NCI-H748 (cell line): ENCODE measurements around the gene CST7.

ENCODE experiments used
- DNase-seq: peaks from one replicate; lab custom pipeline; 2025; ENCODE audit not compliant: unreplicated experiment; lab: John Stamatoyannopoulos, UW

The CST7 gene

DNA sequence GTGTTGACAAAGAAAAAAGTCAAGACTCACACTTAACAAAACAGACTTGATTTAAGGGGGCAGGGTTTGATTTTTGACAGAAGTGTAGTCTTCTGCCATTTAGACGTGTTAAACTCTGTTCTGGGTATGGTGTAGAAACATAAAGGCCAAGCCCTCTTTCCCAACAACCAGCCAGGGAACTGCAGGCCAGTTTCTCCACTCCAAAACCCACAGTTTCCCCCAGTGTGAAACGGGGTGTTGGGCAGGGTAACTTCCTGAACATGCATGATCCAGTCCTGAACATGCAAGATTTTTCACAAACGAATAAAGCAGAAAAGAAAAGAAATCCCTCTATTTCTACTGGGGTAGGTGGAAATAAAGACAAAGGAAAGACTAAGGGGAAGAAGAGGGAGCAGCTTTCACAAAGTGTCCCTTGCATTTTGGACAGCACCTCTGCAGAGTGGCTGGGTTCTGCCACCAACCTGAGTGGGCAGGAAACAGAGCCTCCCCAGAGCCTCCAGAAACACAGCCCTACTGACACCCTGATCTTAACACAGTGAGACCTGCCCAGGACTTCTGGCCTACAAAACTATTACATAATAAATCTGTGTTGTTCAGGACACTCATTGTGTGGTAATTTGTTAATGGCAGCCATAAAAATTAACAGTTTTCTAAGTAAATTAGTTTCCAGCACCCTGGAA is 36.0 kb downstream of the CST7 start:
- no peak for DNase-seq

DNA sequence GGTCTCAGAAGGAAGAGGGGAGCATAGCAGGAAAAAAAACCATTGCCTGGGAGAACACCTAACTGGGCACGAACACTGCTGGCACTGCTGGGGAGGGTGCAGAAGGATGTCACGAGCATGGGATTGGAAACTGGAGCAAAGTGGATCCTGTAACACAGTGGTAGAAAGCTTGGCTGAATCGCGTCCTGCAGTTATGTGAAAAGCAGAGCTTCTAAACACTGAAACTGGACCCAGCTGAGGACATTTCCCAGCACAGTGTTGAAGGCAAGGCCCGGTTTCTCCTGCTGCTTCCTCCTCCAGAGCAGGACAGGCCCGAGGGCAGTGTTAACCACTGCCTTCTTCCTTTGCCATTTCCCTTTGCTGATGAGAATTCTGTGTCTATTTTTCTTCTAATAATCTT is 36.7 kb downstream of the CST7 start:
- no peak for DNase-seq

DNA sequence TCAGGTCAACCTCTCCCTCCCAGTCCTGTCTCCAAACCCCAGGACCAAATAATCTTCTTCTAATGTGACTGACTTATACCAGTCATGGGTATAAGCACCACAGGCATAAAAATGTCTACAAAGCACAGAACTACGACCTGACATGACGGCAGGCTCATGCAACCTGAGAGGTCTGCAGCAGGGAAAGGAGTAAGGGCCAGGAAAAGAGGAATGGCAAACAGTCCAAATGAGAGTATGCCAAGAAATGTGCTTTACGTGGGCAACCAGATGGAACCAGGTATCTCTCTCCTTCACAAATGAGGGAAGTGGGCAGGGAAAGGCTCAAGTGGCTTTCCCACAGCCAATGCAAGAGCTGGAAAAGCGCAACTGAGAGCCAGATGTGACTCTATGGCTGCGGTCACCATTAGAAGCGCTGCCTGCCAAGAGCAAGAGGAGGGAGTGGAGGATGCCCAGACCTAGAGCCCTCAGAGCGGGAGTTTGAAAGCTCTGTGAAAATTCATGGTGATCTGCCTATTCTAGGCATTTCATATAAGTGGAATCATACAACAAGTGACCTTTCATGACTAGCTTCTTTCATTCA is 37.5 kb downstream of the CST7 start:
- DNase-seq = no peak

DNA sequence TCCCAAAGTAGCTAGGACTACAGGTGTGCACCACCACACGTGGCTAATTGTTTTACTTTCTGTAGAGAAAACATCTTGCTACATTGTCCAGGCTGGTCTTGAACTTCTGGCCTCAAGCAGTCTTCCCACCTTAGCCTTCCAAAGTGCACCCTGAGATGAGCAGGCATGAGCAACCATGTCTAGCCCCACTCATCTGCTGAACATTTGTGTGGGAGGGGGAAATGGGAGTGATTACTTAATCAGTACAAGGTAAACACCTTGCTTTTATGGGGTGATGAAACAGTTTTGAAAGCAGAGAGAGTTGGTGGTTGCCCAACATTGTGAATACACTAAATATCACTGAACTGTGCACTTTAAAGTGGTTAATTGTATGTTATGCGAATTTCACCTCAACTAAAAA is 38.2 kb downstream of the CST7 start:
- DNase-seq = no peak

DNA sequence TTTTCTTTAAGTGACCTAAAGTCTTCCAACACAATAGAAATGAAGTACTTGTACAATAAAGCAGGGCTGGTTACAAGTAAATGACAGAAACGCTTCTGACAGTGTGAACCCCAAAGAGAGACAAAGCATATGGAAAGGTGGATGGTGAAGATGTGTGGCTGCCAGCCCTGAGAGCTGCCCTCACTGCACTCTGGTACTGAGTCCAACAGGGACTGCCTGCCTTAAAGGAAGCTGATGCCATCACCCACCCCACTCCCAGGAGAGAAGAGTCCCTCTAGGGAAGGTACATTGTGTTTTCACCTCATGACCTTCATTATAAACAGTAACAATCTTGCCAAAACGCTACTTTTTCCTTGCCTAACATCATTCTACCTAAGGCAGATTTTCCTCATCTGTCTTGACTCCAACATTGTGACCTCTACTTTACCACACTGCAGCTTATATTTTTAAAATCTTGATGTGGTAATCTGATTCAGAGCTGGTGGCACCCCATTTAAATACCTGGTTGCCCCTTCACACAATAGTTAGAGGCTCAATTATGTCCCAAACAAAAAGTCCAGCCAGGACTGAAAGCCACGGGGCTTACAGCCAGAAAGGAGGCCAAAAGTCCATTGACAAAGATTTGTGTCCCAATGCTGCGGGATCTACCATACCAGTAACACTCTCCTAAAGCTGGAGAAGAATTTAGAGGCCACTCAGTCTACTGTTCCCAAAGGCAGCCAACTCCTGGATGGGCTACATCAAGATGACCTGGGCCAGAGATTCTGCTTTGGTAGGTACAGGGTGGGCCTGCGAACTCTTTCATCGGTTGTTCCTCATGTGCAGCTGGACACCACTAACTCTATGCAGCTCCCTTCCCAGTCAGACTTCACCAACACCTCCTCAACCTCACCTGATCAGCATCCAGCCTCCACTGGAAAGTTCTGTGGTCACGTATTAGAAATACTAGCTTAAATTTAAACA is 39.1 kb downstream of the CST7 start:
- DNase-seq = no peak

DNA sequence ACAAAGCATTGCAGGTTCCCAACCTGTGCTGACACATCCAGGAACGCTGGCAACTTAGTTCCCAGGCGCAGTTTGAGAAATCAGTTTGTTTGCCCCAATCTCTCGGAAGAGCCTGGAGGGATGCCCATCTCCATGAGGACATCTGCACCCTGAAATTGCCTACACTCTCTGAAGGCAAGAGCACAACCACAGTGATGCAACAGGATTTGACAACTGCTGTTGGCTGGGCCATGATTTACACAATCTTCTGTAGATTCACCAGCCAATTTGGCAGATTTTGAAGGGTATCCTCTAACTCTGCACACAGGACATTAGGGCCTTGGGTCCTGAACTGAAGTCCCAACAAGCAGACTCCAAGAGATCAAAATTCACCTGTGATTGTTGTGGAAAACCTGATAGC is 40.1 kb downstream of the CST7 start:
- DNase-seq = no peak

DNA sequence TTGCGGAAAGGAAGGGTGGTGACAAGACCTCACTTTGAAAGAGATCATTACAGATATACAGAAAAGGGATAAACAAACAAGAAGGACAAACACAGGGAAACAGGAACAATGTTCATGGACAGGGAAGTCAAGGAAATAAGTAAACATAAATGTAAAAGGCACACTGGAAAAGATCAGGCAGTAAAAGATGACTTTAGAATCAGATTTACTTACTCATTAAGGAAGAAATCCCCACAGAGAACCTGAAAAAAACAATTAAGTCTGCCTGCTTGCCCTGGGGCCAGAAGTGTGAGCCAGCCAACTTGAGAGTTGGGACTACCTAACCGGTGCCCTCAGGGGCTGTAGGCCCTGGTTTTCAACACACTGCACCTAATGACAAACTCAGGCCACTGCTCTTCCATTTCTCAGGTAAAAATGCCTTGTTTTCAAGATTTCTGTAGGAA is 41.8 kb downstream of the CST7 start:
- no peak for DNase-seq

DNA sequence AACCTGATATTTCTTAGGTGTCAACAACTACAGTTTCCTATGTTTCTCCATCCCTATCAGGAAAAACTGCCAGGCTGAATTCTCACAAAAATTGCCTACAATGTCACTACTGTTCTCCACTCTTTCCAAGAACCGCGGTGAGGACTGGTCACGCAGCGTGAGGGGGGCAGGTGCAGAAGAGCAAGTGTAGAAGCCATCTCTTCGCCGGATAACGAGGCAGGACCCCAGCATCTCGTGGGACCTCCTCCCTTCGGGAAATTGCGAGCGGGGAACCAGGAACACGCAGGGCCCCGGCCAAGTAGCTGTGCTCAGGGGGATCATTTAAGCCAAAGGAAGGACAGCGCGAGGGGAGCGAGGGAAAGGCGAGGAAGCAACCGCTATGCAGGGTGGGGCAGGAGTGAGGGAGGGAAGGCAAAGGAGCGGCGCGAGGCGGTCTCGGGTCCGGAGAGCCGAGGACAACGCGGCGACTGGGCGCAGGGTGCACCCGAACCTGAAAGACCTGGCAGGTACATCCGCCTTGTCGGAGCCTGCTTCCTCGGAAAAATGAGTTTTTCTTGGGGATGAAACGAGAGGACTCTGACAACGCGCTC is 42.9 kb downstream of the CST7 start:
- DNase-seq = peak; percentile 69

DNA sequence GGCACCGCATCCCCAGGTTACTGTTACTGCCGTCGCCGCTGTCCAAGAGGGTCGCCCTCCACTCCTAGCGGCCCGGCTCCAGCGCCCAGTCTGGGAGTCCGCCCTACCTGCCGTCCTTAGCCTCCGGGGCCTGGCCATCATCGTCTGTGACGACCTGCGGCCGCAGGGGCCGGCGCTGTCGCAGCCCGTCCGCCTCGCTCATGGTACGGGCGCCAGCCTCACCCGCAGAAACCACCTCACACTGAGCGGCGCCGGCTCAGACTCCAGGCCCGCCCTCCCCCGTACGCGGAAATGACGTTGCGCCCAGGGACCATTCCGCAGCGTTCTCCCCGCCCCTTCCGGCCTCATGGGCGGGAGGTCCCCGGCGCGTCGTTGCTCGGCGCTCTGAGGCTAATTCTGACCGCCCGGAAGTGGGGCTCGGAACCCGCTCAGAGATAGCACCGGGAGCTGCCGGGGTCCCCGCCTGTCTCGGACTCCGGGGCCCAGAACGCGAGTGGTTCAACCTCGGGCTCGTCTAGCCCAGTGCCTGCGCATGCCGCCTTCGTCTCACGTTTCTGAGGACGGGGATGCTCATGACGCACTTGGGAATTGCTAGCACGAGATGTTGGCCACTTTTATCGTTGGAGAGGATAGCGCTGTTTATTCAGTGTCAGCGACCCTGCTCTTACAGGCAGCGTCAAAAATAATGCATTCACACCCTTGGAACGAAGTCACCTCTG is 43.6 kb downstream of the CST7 start, which contains the start of gene APMAP:
TSS of gene APMAP (minus strand) at position 265 of the 719 bp plus-strand sequence. CDS start at position 202, 63 bp downstream.
- peak; percentile 98 for DNase-seq

DNA sequence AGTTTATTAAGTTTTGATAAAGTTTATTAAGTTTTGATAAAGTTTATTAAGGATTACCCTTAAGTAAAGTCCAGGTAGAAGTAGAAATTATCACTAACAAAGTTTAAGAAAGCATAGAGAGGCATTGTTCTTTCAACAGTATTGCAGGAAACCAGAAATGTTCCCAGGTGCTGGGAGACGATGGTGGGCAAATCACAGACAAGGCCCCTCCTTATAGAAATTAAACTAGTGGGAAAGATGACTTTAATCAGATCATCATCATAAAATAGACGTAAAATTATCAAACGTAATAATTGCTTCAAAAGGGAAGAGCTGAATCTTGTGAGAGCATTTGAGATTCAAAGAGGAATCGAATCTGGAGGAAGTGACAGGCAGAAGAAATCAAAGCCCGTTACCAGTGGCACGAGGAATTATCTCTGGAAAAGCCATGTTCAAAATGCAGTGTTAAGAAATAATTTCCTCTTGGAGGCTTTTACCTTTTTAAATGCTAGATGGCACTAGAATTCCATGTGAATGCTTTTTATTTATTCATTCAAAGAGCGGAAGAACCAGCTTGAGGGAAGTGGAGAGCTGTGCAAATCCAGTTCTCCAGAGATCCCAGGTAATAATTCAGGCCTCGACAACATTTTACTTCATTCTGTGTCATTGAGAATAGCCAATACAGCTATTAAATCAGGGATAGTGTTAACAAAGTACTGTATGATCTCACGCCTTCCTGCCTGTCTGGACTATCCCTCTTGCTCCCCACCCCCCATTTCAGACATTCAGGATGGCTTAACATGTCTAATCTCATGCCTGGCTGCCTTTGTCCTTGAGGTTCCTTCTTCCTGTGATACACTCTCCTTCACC is 44.5 kb downstream of the CST7 start:
- DNase-seq = peak; percentile 53

DNA sequence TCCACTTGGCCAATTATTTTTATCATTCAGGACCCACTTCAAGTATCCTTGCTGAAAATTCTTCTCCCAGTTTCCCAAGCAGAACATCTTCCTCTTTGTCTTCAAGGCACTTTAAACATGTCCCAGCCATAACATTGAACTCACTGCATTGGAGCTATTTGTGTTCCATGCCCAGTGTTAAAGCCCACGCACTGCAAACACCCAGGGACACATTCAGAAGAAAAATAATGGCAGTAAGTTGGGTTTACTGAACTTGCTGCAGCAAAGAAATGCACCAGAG is 45.1 kb downstream of the CST7 start:
- no peak for DNase-seq

DNA sequence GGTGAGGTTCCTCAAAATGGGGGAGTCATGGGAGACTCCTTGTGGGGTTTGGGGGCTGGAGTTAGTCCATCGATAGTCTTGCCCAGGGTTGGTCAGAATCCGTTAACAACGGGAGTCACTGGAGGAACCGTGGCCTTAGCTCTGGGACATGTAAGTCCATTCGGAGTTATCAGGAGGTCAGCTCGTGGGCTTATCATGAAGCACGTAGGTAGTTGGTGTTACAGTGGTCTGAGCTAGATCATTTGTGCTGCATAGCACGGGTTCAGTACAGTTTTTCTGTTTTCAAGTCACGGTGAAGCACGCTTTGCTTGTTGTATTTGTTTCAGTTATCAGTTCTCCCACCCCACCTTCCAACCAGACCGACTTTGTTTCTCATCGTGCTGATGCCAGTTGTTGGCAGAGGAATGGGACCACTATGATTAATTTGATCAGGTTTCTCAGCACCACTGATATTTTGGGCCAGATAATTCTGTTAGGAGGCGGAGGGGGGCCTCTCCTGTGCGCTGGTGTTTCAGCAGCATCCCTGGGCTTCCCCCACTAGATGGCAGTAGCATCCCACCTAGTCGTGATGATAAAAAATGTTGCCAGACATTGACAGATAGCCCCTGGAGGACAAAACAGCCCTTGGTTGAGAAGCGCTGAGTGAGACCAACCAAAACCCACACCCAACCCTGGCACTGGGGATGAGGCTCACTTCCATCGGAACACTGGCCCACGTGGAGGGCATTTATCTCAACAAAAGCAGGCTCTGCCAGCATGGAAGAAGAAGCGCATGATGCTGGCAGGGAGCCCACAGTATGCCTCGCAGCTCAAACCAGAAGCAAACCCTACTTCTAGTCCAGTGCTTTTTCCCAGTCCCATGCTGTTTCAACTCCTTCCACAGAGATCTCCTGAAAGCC is 45.6 kb downstream of the CST7 start:
- peak; percentile 79 for DNase-seq

DNA sequence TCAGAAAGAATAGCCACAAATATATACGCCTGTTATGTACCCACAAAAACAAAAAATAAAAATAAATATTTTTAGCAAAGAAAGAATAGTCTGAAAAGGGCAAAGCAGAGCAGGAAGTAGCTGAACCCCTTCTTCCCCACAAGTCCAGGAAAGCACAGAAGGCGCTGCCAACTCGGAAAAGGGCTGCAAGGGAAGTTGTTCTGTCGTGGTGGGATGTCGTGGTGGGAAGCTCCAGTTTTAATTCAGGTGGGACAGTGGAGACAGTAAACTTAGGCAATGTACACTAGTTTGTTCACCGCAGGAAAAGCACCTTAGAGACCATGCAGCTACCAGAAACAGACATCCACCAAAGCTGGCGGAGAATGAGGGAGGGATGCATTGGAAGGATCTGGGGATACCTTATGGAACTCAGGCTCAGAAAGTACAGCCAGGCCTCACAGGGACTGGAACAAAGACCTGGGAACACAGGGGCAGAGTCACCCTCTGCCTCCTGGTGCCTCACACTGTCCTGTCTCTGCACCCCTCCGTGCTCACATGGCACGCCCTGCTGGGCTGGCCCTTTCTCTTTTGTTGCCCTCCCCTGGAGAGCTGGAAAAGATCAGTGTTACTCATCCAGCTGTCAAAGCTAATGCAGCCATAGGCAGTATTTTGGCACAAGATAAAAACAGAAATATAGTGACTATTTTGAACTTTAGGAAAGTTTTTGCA is 46.8 kb downstream of the CST7 start:
- no peak for DNase-seq

DNA sequence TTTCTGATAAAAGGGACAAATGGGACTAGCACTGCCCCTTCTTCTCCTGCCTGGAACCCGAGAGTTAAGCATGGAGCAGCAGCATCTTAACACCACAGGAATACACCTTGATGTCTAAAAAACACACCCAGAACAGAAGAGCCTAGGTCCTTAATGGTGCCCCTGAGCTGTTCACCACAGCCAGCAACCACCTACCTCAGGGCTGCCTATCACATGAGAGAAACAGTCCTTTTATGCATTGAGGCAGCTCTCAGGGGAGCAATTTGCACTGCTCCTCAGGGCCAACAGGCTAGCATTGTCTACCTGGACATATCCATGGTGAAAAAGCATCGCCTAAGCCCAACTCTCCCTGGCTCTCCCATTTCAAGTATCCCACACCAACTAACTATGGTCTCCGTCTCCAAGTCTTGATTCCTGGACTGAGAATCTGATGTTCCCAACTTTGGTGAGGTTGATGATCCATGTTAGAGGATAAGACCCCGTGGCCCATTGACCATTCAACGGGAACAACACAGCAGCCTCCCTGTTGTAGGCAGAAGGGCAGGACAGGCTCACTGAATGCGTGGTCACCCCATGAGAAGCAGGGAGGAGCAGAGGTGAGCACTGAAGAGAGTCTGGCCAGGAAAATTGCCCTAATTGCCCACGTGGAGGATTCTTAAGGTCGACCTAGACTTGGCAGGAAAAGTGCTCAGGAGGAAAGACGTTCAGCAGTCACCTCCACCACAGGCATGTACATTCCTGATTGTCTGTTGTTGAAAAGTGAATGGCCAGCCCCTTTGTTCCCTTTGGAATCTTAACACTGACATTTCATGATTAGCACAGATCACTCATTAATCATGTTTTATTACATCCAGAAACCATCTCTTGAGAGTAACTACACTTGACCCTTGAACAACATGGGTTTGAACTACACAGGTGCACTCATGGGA is 47.6 kb downstream of the CST7 start:
- DNase-seq = peak; percentile 19

DNA sequence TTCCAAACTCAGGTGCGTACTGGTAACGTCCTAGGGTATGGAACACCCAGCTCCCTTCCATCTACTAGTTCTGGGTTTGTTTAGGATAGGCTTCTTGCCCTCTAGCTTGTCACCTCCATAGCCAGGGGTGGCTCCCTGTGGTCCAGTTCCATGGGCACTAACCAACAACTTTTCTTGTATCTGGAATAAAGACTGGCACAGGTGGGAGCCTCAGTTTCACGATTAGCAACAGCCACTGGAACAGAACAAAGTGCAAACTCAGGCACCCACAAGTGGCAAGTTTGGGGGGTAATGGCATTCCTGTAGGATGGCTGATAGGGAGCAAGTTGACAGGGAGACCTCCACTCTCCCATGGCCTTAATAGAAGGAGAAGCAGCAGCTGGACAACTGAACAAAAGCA is 49.1 kb downstream of the CST7 start:
- DNase-seq = no peak

DNA sequence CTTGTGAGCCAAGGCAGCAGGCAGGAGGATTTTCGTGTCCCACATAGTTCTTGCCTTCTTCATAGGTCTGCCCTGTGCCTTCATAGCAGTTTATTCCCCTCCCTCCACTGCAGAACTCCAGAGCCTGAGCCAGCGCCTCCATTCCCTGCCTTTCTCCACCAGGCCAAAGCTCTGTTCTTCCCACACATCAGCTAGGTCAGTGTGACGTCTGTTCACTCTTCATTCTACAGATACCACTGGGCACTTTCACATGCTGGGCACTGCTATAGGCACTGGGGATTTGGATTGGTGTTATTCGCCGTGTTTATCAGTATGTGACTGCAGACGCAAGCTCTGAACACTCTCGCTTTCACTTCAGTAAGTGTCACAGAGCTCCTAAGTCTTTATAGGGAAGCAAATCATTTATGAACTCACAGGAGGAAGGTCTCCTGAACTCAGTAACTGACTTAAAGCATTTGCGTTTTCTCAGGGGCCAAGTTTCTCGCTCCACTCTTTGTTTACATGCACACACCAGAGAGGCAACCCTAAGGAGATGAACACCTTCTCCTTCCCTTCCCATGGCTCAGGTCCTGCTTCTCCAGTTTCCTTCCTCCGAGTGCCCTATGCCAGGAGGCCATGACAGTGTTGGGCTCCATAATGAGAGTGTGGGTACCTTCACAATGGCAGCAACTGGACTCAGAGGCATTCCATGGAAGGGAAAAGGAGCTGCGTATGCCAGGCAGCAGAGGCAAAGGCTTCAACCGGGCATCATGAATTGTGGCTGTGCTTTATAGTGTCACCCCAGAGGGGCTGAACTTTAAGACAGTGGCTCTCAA is 49.8 kb downstream of the CST7 start:
- DNase-seq = no peak

DNA sequence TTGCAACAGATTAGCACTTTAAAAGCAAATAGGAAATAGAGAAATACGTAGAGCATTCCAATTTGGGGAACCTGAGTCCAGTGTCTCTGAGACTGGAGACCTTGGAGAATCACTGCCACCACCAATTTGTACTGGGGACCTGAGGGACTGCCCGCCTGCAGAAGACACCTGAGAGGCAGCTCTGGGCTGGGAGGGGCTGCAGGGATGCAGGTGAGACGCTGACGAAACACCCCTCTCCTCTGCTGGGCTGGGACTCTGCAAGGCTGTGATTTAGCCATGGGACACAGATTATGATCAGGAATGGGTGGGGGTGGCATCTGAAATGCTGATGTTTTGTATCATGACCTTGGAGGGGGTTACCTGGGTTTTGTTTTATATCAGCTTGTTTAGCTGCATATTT is 50.5 kb downstream of the CST7 start:
- no peak for DNase-seq
